CD4-positive, alpha-beta T cell treated with Interleukin-15 for 4 hours (primary cell): ENCODE measurements around the gene PSMB9.

Experiments
- DNase-seq: peaks from one replicate; pipeline ENCODE4 v3.0.0-alpha.2; 2020; ENCODE audit warnings: low spot score

The PSMB9 gene

GRCh38 chr6:32906539-32906938 is 52.5 kb downstream of the PSMB9 start:
- no peak for DNase-seq

DNA sequence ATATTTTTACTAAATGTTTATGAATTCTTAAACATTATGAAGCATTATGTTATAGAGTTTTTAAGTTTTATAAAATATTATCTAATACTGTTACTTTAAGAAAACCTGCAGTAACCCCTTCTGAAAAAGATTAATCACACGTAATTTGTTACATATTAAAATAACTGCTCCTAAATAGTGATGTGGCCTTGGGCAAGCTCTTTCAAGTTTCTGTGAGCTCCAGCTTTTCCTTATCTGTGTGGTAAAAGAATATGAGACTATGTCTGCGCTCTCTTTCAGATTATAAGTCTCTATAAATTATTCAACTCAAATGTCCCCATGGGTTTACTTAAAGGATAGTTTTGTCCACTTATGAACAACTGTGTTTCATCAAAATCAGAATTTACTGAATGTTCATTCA is 54.9 kb downstream of the PSMB9 start:
- DNase-seq, result no peak
